ENCODE data around the gene ABCG1. TPM values are rescaled to one million over a fixed set of nuclear protein-coding genes. Genes with fewer than 3 reads are reported as not detected.

Gene ABCG1
- polyA plus RNA-seq, 4 donors: 9.0 to 10.2 (median 9.4) TPM

DNA sequence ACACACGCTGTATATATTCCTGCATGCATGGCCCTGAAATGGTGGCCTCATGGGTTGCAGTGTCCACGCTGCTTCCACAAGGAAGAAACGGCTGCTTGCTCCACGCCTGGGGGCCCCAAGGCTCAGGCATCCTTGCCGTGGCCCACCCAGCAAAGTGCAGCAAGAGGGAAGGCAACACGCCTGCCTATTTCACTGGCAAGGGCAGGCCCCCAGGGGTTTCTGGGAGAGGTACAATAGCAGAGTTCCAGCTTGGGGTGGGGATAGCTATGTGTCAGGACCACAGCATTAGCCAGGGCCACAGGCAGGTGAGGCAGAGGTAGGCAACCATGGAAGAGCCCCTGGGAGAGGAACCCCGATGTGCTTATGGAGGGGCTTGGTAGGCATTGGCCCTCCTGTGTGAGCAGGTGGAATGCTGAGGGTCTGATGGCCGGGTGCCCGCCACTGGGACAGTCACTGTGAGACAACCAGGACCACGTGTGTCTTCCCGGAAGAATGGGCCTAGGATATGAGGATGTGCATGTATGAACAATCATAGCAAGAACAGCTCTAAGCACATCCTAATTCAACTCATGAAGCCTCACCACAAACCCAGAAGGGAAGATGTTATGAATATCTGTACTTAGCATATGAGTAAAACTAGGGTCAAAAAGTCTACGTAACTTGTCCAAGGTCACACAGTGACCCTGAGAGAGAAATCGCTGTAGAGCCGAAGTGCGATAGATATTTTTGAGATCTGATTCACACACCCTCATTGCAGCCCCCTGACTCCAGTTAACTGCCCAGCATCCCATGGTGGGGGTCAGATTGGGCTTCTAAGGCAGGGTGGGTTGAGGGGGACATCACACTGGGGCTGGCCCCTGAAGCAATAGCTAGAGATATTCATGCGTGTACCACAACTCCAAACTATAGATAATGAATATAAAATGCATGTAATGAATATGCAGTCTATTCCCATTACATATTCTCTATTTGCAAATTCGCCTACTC lies 120.1 kb downstream of the ABCG1 start:
- no peak for DNase-seq (ENCODE audit: low read depth in 4 of 4, low spot score in 2 of 4)

DNA sequence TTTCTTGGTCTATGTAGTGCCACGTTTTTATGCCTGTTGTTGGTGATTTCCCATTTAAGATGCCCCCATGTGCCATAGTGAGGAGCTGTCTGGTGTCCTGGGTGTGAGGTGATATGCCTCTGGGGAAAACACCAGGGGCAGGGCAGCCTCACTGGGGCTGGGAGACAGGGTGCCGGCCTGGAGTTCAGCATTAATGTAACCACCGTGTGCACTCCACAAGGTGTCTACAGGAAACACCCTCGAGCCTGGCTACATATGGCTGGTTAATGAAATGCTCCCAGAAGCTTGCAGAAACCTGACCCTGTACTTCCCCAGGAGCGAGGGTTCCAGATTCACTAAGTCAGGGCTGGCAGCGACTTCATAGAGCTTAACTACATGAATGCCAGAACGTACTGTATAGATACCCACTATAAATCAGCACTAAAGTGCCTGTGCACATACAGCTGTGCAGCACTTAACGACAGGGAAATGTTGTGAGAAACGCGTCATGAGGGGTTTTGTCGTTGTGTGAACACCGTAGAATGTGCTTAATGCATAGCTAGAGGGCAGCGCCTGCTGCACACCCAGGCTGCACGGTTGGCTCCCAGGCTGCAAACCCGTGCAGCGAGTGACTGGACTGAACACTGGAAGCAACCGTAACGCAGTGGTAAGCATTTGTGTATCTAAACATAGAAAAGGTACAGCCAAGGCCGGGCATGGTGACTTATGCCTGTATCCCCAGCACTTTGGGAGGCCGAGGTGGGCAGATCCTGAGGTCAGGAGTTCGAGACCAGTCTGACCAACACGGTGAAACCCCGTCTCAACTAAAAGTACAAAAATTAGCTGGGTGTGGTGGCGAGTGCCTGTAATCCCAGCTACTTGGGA lies 121.5 kb downstream of the ABCG1 start:
- DNase-seq (ENCODE audit: low read depth in 4 of 4, low spot score in 2 of 4): no peak

DNA sequence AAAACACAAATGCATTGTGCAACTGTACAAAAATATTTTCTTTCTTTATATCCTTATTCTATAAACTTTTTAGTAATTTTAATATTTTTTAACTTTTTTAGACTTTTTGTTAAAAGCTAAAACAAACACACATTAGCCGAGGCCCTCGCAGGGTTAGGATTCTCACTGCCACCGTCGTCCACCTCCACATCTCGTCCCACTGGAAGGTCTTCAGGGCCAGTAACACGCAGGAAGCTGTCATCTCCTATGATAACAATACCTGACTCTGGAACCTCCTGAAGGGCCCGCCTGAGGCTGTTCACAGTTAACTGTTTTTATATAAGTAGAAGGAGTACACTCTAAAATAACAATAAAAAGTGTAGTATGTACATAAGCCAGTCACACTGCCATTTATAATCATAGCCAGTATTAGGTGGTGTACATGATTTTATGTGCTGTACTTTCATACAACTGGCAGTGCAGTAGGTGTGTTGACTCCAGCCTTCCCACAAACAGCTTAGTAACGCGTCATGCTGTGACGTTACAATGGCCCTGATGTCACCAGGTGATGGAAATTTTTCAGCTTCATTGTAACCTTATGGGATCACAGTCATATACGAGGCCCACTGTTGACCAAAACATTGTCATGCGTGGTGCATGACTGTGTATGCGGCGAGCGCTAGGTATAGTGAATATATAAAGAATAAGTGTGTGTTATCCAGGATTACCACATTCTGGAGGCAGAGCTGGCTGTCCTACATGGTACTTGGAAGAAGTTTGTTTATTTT lies 123.0 kb downstream of the ABCG1 start:
- no peak for DNase-seq (ENCODE audit: low read depth in 4 of 4, low spot score in 2 of 4)

DNA sequence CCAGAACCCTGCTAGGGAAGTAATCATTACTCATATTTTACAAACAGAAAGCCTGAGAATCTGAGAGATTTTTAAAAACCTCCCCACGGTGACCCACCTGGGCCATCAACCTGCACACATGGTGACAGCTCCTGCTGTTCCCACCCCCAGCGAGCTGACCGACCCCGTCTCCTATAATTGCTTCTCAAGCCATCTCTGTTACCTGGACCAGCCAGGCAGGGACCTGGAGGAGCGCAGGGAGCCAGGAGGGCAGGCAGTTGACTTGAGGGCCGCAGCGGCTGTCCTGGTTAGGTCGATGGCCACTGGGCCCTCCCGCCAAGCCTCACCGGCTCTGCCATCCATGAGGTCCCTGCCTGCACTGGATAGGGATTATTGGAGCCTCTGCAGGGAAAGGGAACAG lies 124.2 kb downstream of the ABCG1 start:
- no peak for DNase-seq (ENCODE audit: low read depth in 4 of 4, low spot score in 2 of 4)

DNA sequence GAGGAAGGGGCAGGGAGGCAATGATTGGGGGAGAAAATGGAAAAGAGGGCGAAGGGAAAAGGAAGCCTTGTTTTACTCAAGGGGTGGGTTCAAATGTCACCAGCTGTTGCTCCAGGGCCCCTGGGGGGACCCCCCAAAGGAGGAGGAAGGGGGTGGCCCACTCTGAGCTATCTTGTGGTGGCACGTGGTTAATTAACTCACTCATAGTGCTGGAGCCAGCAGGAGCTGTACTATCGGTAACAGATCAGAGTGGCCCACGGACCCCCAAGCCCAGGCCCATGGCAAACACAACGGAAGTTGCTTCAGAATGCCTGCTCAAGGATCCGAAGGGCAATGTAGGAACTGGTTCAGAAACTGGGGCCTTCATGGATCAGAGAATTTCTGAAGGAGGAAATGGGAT lies 124.6 kb downstream of the ABCG1 start:
- no peak for DNase-seq (ENCODE audit: low read depth in 4 of 4, low spot score in 2 of 4)

DNA sequence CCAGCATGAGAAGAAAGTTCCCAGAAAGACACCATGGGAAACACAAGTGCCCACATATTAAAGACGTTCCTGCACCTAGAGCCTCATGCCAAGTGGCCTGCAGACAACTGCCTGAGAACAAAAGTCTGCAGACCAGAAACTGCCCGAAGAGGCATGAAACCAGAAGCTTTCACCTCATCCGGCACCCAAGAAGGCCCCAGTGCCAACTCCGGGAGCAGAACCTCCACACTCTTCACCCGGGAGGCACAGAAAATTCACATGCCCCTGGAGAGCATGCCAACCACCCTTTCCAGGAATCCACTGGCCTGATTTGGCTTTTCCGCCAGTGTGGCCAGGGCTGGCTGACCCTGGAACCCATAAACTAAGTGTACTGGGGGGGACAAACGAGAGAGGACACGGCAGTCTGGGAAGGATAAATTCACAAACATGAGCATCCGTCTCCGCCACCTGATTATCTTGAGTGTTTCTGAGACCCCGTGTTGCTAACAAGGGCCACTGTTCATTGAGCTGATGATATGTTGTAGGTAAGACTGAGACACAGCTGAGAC lies 125.1 kb downstream of the ABCG1 start:
- DNase-seq (ENCODE audit: low read depth in 4 of 4, low spot score in 2 of 4): no peak

DNA sequence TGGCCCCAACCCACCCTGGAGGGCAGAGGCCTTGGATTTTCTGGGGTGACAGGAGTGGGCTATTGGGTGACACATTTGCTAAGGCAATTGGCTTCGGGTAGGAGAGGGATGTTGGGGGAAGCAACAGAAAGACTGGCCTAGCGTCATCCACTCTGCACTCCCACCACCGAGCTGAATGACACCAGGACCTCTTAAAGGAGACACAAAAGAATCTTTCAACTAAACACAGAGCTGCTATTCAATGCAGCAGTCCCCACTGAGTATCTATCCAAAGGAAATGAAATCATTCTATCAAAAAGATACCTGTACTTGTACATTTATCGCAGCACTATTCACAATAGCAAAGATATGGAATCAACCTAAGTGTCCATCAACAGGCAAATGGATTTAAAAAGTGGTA lies 125.7 kb downstream of the ABCG1 start:
- no peak for DNase-seq (ENCODE audit: low read depth in 4 of 4, low spot score in 2 of 4)

DNA sequence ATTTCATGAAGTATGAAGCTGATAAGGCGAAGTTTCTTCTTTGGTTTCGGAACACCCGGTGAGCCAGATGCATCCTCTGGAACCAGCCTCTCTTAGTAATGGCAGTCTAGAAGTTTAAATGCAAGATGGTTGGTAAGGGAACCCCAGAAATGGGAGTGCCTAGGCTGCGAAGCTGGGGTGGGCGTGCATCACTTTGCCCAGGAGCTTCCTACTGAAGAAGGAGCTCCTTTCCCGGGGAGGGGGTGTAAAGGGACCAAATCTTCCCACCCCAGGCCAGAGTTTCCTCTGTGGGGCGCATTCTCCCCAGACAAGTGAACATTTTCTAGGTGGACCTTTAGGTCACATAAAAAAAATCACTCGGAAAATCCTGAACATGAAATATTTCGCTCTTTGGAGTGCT lies 127.5 kb downstream of the ABCG1 start:
- no peak for DNase-seq (ENCODE audit: low read depth in 4 of 4, low spot score in 2 of 4)

Other genes starting within 250 kb of the ABCG1 start
- 10 to 100 TPM in 2 of 4 donors, 1 to 10 TPM in 2; 9.4 to 12.8 (median 10.0) TPM for gene ZBTB21, start 208.8 kb upstream of the ABCG1 start, polyA plus RNA-seq (ENCODE audit: insufficient read length in 4 of 4)
- under 1 TPM in 3 of 4 donors, not detected in 1; 0.05 to 0.27 (median 0.09) TPM for gene UMODL1, start 147.8 kb upstream of the ABCG1 start, polyA plus RNA-seq (ENCODE audit: insufficient read length in 4 of 4)
- 1 to 10 TPM; 2.4 to 5.0 (median 4.2) TPM for gene TFF3, start 96.3 kb downstream of the ABCG1 start, polyA plus RNA-seq (ENCODE audit: insufficient read length in 4 of 4)
- under 1 TPM in 1 of 4 donors, not detected in 3; 0.19 TPM for gene TFF2, start 131.9 kb downstream of the ABCG1 start, polyA plus RNA-seq (ENCODE audit: insufficient read length in 4 of 4)
- gene TFF1, start 147.4 kb downstream of the ABCG1 start, polyA plus RNA-seq (ENCODE audit: insufficient read length in 4 of 4): under 1 TPM in 1 of 4 donors, not detected in 3; 0.57 TPM
- gene TMPRSS3, start 176.9 kb downstream of the ABCG1 start, polyA plus RNA-seq (ENCODE audit: insufficient read length in 4 of 4): 1 to 10 TPM; 1.6 to 3.1 (median 2.2) TPM
- under 1 TPM in 2 of 4 donors, not detected in 2; 0.06 TPM for gene UBASH3A, start 184.8 kb downstream of the ABCG1 start, polyA plus RNA-seq (ENCODE audit: insufficient read length in 4 of 4)